GM19452 (cell line): ENCODE data around the gene NOVA1.

ENCODE experiments used
- ATAC-seq: cut with Tn5 transposase; IDR thresholded peaks from one replicate; pipeline ENCODE4 v1.9.1; 2021; ENCODE audit not compliant: unreplicated experiment

NOVA1 gene

DNA sequence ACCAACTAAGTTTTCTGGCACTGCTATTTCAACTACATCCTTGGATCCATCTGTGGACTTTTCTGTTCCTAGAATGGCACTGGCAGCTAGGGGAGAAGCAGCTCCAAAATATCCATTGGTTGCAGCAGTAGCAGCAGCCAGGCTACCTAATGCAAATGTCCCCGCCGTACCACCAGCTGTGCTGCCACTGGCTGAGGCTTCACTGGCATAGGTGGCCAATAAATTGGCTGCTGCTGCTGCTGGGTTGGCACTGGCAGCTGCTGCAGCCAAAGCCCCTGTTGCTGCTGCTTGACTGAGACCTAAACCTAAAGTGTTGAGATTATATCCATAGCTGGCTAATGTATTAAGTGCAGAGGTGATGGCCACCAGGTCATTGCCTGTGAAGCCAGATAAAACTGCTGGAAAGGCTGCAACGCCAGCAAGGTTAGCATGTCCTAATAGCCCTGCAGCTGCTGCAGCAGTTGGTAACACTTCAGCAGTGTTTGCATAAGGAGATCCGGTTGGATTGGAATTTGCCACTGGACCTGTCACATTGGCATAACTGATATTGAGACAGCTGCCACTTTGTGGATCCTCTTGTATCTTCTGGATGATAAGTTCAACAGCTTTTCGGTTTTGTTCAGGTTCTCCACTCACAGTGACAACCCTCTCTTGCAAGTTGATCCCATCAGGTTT is 149.5 kb downstream of the NOVA1 start:
- ATAC-seq = no peak

- no peak for ATAC-seq
These were observed 153.0 kb downstream of the NOVA1 start for GRCh38 chr14:26444822-26445221.

DNA sequence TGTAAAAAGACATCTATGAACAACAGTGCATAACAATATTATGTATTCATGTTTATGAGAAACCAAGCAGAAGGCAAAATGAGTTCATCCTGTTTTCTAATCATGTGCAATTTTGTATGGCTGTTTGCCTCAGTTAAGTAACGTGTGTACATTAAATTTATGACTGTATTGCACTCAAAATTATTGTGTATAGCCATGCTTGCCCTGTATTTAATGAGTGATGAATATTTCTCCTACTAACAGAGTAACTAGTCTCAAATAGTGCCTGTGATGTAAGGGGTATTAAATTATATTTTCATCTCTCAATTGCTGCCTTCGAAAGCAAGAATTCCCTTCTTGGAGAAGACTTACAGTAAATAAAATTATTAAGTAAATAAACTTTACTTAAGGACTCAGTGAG is 154.2 kb downstream of the NOVA1 start:
- no peak for ATAC-seq

DNA sequence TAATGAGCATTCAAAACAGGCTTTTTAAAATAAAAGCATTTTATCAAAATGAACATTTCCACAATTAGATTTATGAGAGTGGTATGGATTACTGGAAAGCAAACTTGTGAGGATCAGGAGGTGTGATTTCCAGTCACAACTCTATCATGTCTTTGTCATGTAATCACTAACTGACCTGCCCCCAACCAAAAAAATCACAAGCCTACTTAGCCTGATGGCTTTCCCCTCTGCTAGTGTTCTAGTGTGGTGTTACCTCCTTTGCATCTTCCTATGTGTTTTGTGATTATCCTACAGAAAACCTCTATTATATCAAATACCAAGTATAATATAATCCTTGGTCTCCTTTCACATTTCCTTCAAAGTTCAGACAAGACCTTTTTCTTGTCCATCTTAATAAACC is 168.6 kb downstream of the NOVA1 start:
- ATAC-seq = no peak

GRCh38 chr14:26427097-26427496 is 170.7 kb downstream of the NOVA1 start:
- ATAC-seq = no peak

DNA sequence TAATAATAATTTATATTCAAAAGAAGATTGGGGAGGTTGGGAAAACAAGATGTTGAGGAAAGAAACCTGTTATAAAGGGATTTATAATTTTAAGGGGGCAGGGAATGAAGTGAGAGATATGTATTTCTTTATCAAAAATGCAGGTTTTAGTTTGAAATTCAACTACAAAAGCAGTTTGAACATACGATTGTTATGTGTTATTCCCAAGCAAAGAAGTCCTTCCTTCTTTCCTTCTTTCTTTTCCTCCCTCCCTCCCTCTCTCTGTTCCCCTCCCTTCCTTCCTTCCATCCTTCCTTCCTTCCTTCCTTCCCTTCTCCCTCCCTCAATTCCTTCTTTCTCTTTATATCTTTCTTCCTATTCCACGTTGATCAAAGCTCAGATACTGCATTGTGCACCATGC is 173.3 kb downstream of the NOVA1 start:
- ATAC-seq = no peak

DNA sequence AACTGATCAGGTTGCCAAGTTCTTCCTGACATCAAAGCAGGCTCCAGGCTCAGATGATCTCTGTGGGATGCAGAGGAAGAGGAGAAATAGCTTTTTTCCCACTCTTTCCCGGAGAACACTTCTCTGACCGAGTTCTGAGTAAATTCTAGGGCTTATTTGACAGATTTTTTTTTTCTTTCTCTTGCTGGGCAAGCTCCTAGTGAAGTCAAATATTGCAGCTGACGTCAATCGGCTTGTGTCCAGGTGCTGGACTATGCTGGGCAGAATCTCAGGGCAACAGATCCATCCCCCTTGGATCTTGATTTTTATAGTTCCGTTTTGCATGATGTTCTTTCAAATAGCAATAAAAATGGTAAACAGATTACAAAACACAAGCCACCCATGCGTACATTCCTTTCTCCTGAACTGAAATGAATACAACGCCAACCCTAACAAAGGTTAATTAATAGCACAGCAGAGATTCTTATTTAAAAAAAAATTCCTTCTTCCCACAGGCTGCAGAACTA is 182.2 kb downstream of the NOVA1 start:
- no peak for ATAC-seq

- no peak for ATAC-seq
These were observed 182.9 kb downstream of the NOVA1 start for GRCh38 chr14:26414926-26415325.

- no peak for ATAC-seq
These were observed 183.7 kb downstream of the NOVA1 start for GRCh38 chr14:26414103-26414502.

- ATAC-seq = no peak
These were observed 185.4 kb downstream of the NOVA1 start for GRCh38 chr14:26412421-26412820.

GRCh38 chr14:26410189-26410685 is 187.6 kb downstream of the NOVA1 start:
- ATAC-seq = no peak

DNA sequence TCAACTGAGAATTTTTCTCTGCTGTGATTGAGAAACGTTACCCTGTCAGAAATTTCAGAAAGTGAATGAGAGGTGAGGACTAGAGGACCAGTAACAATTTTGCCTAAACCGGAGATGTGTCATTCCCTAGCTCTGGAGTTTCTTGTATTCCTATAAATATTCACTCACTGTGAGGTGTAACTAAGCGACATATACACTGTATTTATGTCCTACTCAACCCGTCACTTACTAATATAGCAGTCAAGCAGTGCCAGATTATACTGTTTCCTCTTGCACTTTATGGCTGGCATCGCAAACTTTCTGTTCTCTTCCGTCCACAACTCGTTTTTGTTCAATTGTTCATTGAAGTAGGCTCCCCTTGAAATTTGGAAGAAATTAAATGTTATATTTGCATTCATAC is 192.9 kb downstream of the NOVA1 start:
- ATAC-seq = no peak

GRCh38 chr14:26403760-26404159 is 194.1 kb downstream of the NOVA1 start:
- ATAC-seq = no peak

DNA sequence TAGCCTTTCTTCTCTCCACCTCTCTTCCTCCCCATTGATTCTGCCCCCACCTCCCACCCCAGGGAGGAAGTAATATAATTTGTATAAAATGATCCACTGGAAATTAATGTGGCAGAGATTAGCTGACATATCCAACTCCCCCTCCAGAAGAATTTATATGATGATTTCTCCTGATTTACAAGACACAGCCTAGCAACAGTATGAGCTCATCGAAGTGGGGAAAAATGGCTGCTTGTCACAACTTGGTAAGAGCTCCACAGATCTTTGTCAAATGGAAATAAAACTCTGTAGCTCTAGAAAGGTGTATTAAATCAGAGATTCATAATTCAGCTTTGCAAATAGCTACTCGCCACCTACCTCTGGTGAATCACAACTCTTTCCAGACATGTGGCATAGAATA is 195.7 kb downstream of the NOVA1 start:
- ATAC-seq = no peak

- ATAC-seq = no peak
These were observed 196.5 kb downstream of the NOVA1 start for GRCh38 chr14:26401179-26401968.

DNA sequence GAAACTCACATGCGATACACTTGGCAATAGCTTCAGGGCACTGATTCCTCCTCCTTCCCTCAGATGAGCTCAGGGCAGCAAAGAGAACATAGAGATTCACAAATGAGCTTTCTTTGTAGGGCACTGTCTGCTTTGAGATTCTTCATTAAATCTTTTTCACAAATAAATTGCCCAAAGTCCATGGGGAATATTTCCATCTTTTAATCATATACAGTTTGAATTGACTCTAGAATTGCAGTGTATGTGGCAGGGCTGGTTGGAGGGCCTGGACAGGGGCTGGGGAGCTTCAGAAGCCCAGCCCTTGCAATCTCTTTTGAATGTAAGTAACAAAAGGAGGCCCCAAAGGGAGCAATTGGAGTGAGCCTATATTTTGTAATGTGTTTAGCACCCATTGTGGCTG is 197.5 kb downstream of the NOVA1 start:
- ATAC-seq = no peak

DNA sequence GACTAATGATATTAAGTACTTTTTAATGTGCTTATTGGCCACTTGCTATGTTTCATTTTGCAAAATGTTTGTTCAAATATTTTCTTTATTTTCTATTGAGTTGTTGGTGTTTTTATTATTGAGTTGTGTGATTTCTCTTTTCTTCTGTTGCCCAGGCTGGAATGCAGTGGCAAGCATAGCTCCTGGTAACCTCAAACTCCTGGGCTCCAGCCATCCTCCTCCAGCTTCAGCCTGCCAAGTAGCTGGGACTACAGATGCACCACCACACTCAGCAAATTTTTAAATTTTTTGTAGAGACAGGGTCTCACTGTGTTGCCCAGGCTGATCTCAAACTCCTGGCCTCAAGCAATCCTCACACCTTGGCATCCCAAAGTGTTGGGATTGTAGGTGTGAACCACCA is 199.2 kb downstream of the NOVA1 start:
- ATAC-seq = no peak
